Measurements from ENCODE around the gene DBN1. TPM values are rescaled to one million over a fixed set of nuclear protein-coding genes. Genes with fewer than 3 reads are reported as not detected.

The DBN1 gene
- total RNA-seq, 1 experiment from 2014 or later = 144 TPM

DNA sequence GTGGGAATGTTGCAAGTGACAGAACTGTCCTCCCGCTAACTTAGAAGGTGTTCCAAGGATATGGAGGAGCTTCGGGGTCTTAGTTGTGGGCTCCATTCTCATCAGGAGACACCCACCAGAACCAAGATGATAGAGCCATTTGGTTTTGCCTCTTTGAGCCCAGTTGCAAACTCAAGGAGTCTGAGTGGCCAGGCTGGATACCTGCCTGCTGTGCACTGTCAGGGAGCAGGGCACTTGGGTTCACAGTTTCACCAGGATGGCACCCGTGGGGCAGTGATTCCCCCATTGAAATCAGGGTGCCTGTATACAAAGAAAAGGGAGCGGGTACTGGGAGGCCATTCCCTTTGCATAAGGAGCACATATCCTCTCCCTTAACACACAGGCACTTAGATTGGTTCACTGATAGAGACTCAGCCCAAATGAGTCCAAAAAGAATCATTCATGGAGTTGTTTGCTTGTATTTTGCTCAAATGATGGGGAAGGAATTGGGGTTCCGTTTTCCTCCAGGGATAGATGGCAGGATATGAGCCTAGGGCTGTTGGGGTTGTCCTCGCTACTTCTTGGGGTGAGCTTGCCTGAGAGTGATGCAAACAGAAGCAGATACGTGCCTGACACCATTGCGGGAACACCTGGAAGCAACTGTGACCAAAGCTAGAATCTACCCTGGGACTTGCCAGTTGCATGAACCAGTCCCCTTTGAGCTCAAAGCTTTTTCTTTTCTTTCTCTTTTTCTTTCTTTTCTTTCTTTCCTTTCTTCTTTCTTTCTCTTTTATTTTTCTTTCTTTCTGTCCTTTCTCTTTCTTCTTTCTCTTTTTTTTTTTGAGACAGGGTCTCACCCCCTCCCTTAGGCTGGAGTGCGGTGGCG lies 28.1 kb downstream of the DBN1 start:
- TSS peak; percentile 25 for BruUV-seq (replicated peaks)
- CTCF ChIA-PET = interaction anchor here (0.5 to 6.4 kb wide), 8 partner anchors 10 to 1124 kb away, joined by 3 to 78 read pairs (median 4); no protein-coding TSS in a partner anchor
- H3K9me3 Mint-ChIP-seq (ENCODE audit: unreplicated experiment) = no peaks in the 10 kb centered on the region
- Histone ChIP-seq H3K27me3 (replicated peaks; ENCODE audit: control insufficient read depth, insufficient read depth, low read length) (no peaks in the 10 kb centered on the region), H3K4me3 (ENCODE audit: low read depth, low read length) (no peak overlapping the region), H3K36me3 (ENCODE audit: control insufficient read depth, insufficient read depth, low read length) (no peaks in the 10 kb centered on the region; the same call in 1 of the 2 replicates), H3K9me3 (no peaks in the 10 kb centered on the region), H3K4me1 (peaks cover 6% of the 10 kb centered on the region; the same call in 1 of the 2 replicates)
- TF ChIP-seq, protein P1, sequence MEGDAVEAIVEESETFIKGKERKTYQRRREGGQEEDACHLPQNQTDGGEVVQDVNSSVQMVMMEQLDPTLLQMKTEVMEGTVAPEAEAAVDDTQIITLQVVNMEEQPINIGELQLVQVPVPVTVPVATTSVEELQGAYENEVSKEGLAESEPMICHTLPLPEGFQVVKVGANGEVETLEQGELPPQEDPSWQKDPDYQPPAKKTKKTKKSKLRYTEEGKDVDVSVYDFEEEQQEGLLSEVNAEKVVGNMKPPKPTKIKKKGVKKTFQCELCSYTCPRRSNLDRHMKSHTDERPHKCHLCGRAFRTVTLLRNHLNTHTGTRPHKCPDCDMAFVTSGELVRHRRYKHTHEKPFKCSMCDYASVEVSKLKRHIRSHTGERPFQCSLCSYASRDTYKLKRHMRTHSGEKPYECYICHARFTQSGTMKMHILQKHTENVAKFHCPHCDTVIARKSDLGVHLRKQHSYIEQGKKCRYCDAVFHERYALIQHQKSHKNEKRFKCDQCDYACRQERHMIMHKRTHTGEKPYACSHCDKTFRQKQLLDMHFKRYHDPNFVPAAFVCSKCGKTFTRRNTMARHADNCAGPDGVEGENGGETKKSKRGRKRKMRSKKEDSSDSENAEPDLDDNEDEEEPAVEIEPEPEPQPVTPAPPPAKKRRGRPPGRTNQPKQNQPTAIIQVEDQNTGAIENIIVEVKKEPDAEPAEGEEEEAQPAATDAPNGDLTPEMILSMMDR (IDR thresholded peaks at IDR 0.05; ENCODE audit: insufficient read depth in 1 of 2, low read depth in 1 of 2, low read length in 1 of 2, severe bottlenecking in 1 of 2, unreplicated experiment in 1 of 2) = no peak
- POLR2A ChIA-PET = interaction anchor here (1.3 to 5.0 kb wide), 2 partner anchors 19 to 66 kb away, joined by 4 to 43 read pairs; partner anchors contain the start of gene GRK6
- H3K27ac Mint-ChIP-seq (ENCODE audit: unreplicated experiment) = peak overlapping the region; percentile 56
- H3K4me3 Mint-ChIP-seq (ENCODE audit: unreplicated experiment) = peak overlapping the region; percentile 70
- DNase-seq = no peak
- H3K27me3 Mint-ChIP-seq (ENCODE audit: insufficient read depth, unreplicated experiment) = peaks cover 6% of the 10 kb centered on the region
- peaks cover 60% of the 10 kb centered on the region for H3K36me3 Mint-ChIP-seq (ENCODE audit: insufficient read depth, unreplicated experiment)
- intact Hi-C loops (cut with micrococcal nuclease; ENCODE audit: unreplicated experiment) = no loop called here
- H3K4me1 Mint-ChIP-seq (ENCODE audit: low read depth, unreplicated experiment) = peaks cover 8% of the 10 kb centered on the region

DNA sequence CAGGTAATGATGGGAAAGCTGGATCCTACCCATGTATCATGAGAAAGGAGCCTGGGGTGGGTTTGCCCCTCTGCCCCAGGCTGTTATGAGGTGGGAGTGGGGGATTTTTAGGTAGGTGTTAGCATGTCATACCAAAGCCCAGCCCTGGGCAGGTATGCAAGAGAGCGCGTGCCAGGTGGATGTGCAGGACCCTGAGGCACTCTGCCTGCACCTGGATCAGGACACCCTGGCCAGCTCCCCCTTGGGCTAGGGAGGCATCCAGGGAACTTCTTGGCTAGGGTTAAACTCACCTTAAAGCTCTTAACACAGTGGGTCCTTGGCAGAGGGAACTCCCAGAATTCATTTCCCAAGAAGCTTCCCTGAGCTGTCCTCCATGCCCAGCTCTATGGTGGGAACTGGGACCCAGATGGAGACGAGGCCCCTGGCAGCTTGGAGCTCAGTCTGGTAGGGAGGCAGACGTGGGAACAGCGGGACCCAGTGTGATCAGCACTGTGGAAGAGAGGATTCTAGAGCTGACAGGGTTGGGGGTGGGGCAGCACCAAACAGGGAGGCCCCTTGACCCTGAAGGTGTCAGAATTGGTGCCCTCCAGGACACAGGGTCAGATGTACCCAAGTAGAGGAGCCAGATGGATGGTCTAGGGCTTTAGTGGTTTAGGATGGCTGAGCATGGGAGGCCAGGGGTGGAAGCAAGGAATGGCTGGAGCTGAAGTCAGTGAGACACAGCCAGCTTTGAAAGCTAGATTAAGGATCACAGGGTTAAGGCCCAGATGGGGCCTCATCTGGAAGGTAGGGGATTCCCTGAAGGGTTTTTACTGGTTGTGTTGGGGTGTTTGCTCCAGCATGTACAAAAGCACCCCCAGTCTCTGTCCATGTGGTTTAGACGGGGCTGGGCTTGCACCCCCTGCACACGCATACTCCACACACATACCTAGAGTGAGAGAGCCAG lies 29.1 kb downstream of the DBN1 start:
- Histone ChIP-seq H3K27me3 (replicated peaks; ENCODE audit: control insufficient read depth, insufficient read depth, low read length) (no peaks in the 10 kb centered on the region), H3K4me1 (peaks cover 6% of the 10 kb centered on the region; the same call in 1 of the 2 replicates), H3K4me3 (ENCODE audit: low read depth, low read length) (no peak overlapping the region), H3K9me3 (no peaks in the 10 kb centered on the region), H3K36me3 (ENCODE audit: control insufficient read depth, insufficient read depth, low read length) (no peaks in the 10 kb centered on the region; the same call in 1 of the 2 replicates)
- peaks cover 63% of the 10 kb centered on the region for H3K36me3 Mint-ChIP-seq (ENCODE audit: insufficient read depth, unreplicated experiment)
- intact Hi-C loops (cut with micrococcal nuclease; ENCODE audit: unreplicated experiment) = no loop called here
- ChIA-PET CTCF (interaction anchor here (0.5 to 6.4 kb wide), 8 partner anchors 11 to 1123 kb away, joined by 3 to 78 read pairs (median 4); partner anchors contain the start of gene GRK6), POLR2A (interaction anchor here (1.2 to 5.0 kb wide), 3 partner anchors 18 to 65 kb away, joined by 3 to 43 read pairs (median 4); partner anchors contain the start of gene GRK6)
- H3K4me1 Mint-ChIP-seq (ENCODE audit: low read depth, unreplicated experiment) = peaks cover 8% of the 10 kb centered on the region
- no TSS peak for BruUV-seq (replicated peaks)
- DNase-seq = peak in 1 of 2 experiments; percentile 35
- peak overlapping the region; percentile 70 for H3K4me3 Mint-ChIP-seq (ENCODE audit: unreplicated experiment)
- TF ChIP-seq, protein P1 (IDR thresholded peaks at IDR 0.05; ENCODE audit: insufficient read depth in 1 of 2, low read depth in 1 of 2, low read length in 1 of 2, severe bottlenecking in 1 of 2, unreplicated experiment in 1 of 2) = no peak
- no peaks in the 10 kb centered on the region for H3K9me3 Mint-ChIP-seq (ENCODE audit: unreplicated experiment)
- H3K27ac Mint-ChIP-seq (ENCODE audit: unreplicated experiment) = peak overlapping the region; percentile 56
- H3K27me3 Mint-ChIP-seq (ENCODE audit: insufficient read depth, unreplicated experiment) = peaks cover 6% of the 10 kb centered on the region

Data from Caco-2 (cell line).